GM12878 (cell line): Measurements from ENCODE around the gene VTCN1. TPM values are rescaled to one million over a fixed set of nuclear protein-coding genes. Genes with fewer than 3 reads are reported as not detected.

Experiments
- ATAC-seq: fragments of 200-7000 bp; cut with Tn5 transposase; 3 replicates; pipeline ENCODE4 v1.9.1; 2020; ENCODE audit warnings: mild to moderate bottlenecking, moderate library complexity
- BruUV-seq: library from RNA; stranded (reverse); fragments of 400-500 nt; replicated peaks from 2 replicates; lab custom pipeline; 2021; lab: Mats Ljungman, UMichigan
- CTCF ChIA-PET: fragments of 300-600 bp; sonication (Branson Sonifier 250); formaldehyde crosslinking; extraction: SDS; loops from one replicate; lab custom pipeline; 2021; ENCODE audit warnings: inconsistent platforms; lab: Yijun Ruan, JAX
- POLR2A ChIA-PET: fragments of 350-600 bp; formaldehyde crosslinking; extraction: SDS; loops from one replicate; lab custom pipeline; 2021; ENCODE audit warnings: inconsistent platforms; lab: Charles Lee
- RAD21 ChIA-PET: fragments of 300-600 bp; sonication (Branson Sonifier 250); formaldehyde crosslinking; loops from one replicate; lab custom pipeline; 2023; ENCODE audit warnings: antibody characterized with exemption; ENCODE audit not compliant: unreplicated experiment; lab: Charles Lee
- SMC1A ChIA-PET: fragments of 300-600 bp; sonication (Branson Sonifier 250); formaldehyde crosslinking; loops from one replicate; lab custom pipeline; 2023; ENCODE audit not compliant: unreplicated experiment, uncharacterized antibody; lab: Charles Lee
- DNase-seq: peaks from one replicate; pipeline ENCODE4 v3.0.0-alpha.2; 2011; ENCODE audit warnings: low read depth, low spot score
- FAIRE-seq: peaks from 3 replicates; lab custom pipeline; 2011; peaks lifted over from hg19 to GRCh38; lab: Jason Lieb, UNC
- H2AFZ ChIP-seq: 2 replicates; pipeline ENCODE4 v1.6.0; 2011; ENCODE audit warnings: low read depth, low read length, control low read depth; ENCODE audit not compliant: control insufficient read depth
- H3K27ac ChIP-seq: 2 replicates; pipeline ENCODE4 v1.5.1; 2011; ENCODE audit warnings: control low read depth; ENCODE audit not compliant: control insufficient read depth, insufficient read depth
- H3K27me3 ChIP-seq, 2 experiments: replicated peaks in 1 of 2; 2 replicates each; pipeline versions ENCODE4 v1.6.0 to v1.6.1; 2011; ENCODE audit warnings: low read length in 1 of 2; ENCODE audit not compliant: control insufficient read depth in 2 of 2, insufficient read depth in 2 of 2
- H3K36me3 ChIP-seq, 2 experiments: 2 replicates each; pipeline ENCODE4 v1.5.1; 2011; ENCODE audit warnings: low read length in 1 of 2; ENCODE audit not compliant: control insufficient read depth in 2 of 2, insufficient read depth in 2 of 2
- H3K4me1 ChIP-seq: 2 replicates; pipeline ENCODE4 v1.6.1; 2011; ENCODE audit warnings: mild to moderate bottlenecking, low read length, moderate library complexity, mixed read lengths; ENCODE audit not compliant: control insufficient read depth, insufficient read depth
- H3K4me2 ChIP-seq: 2 replicates; pipeline ENCODE4 v1.6.0; 2011; ENCODE audit warnings: control low read depth; ENCODE audit not compliant: control insufficient read depth, insufficient read depth
- H3K4me3 ChIP-seq: fragments of 200-600 bp; sonication (generic); 2 replicates; pipeline ENCODE4 v1.5.1; 2016
- H3K79me2 ChIP-seq: 2 replicates; pipeline ENCODE4 v1.6.0; 2011; ENCODE audit warnings: low read length; ENCODE audit not compliant: control insufficient read depth, insufficient read depth
- H3K9ac ChIP-seq: 2 replicates; pipeline ENCODE4 v1.8.0; 2011; ENCODE audit warnings: low read length, control low read depth, mixed read lengths; ENCODE audit not compliant: control insufficient read depth, insufficient read depth
- H3K9me3 ChIP-seq: replicated peaks from 3 replicates; pipeline ENCODE4 v1.5.1; 2011; ENCODE audit warnings: mild to moderate bottlenecking, low read length; ENCODE audit not compliant: control insufficient read depth, insufficient read depth
- H4K20me1 ChIP-seq: 2 replicates; pipeline ENCODE4 v1.6.0; 2011; ENCODE audit not compliant: control insufficient read depth, insufficient read depth
- ATF7 ChIP-seq: fragments of 450-650 bp; IDR thresholded peaks from 2 replicates; pipeline ENCODE4 v1.6.1; 2016; ENCODE audit warnings: low read depth, mild to moderate bottlenecking
- EZH2 ChIP-seq: IDR thresholded peaks from 2 replicates; pipeline ENCODE4 v1.6.1; 2012; ENCODE audit warnings: low read depth, mild to moderate bottlenecking, control low read depth, inconsistent platforms, low read length, borderline replicate concordance; ENCODE audit not compliant: control insufficient read depth
- HCFC1 ChIP-seq: fragments of 150-350 bp; IDR thresholded peaks from 2 replicates; pipeline ENCODE4 v1.6.1; 2014; ENCODE audit warnings: low read length
- KAT2A ChIP-seq: conservative IDR thresholded peaks from 2 replicates; pipeline ENCODE4 v1.6.1; 2011; ENCODE audit warnings: low read depth, low read length; ENCODE audit not compliant: control insufficient read depth
- MEF2A ChIP-seq: IDR thresholded peaks from 2 replicates; pipeline ENCODE4 v1.6.1; 2011; ENCODE audit warnings: low read depth, mild to moderate bottlenecking, low read length, moderate library complexity; ENCODE audit not compliant: insufficient read depth
- MTA2 ChIP-seq: fragments of 450-650 bp; IDR thresholded peaks from 2 replicates; pipeline ENCODE4 v1.6.1; 2016; ENCODE audit warnings: low read depth, mild to moderate bottlenecking, moderate library complexity
- POLR2AphosphoS5 ChIP-seq: IDR thresholded peaks from 2 replicates; pipeline ENCODE4 v1.6.1; 2011; ENCODE audit warnings: mild to moderate bottlenecking, low read length, inconsistent platforms
- RCOR1 ChIP-seq: conservative IDR thresholded peaks from 2 replicates; pipeline ENCODE4 v1.6.1; 2012; ENCODE audit warnings: low read depth, low read length, improper control_type of control experiment
- SIX5 ChIP-seq: IDR thresholded peaks from 2 replicates; pipeline ENCODE4 v1.6.1; 2011; ENCODE audit warnings: mild to moderate bottlenecking, low read depth, low read length, moderate library complexity; ENCODE audit not compliant: severe bottlenecking
- SREBF1 ChIP-seq: IDR thresholded peaks from 2 replicates; pipeline ENCODE4 v1.6.1; 2012; ENCODE audit warnings: mild to moderate bottlenecking, low read length
- TBL1XR1 ChIP-seq: IDR thresholded peaks from 2 replicates; pipeline ENCODE4 v1.6.1; 2012; ENCODE audit warnings: low read depth, low read length, improper control_type of control experiment
- TCF12 ChIP-seq: IDR thresholded peaks from 2 replicates; pipeline ENCODE4 v1.6.1; 2011; ENCODE audit warnings: low read depth, mild to moderate bottlenecking, low read length
- TCF3 ChIP-seq: IDR thresholded peaks from 2 replicates; pipeline ENCODE4 v1.6.1; 2012; ENCODE audit warnings: low read depth, mild to moderate bottlenecking, low read length, borderline replicate concordance; ENCODE audit not compliant: insufficient read depth
- WGBS: methylation state at CpG from one replicate; pipeline ENCODE4 v1.1.6; 2016; ENCODE audit warnings: low lambda C conversion rate; ENCODE audit not compliant: insufficient replicate concordance, insufficient coverage; ENCODE audit errors: missing lambda C conversion rate; 5-methylcytosine and 5-hydroxymethylcytosine counted together
- in situ Hi-C: fragments of 300-500 bp; cut with MboI; formaldehyde crosslinking; loops from 9 replicates; pipeline ENCODE4 v1.14.3; 2018; ENCODE audit warnings: mixed read lengths
- intact Hi-C: fragments of 100-400 bp; cut with micrococcal nuclease; formaldehyde crosslinking; loops from one replicate; pipeline ENCODE4 v1.14.2; 2022; ENCODE audit not compliant: unreplicated experiment
- polyA plus RNA-seq, 11 experiments: library from polyadenylated mRNA; depleted of rRNA in 4 of 11; unstranded in 6 of 11; stranded (reverse) in 5 of 11; fragments of >200 nt; fragmentation: Nextera tagmentation in 4 of 11; fragmentation: Illumina TruSeq in 1 of 11; extraction: Ambion mirVana in 4 of 11; extraction: Trizol in 1 of 11; gene quantifications; 1 replicate in 1 of 11; 2 replicates in 10 of 11; pipeline versions ENCODE4 v1.2.1 to v1.2.3, GENCODE V29; 2011 to 2016; ENCODE audit warnings: inconsistent platforms in 2 of 11, missing spikeins in 2 of 11, low read depth in 1 of 11
- total RNA-seq, 4 experiments: library from RNA; depleted of rRNA in 3 of 4; stranded (reverse); fragments of >200 nt in 3 of 4; fragmentation: Illumina TruSeq in 1 of 4; extraction: Trizol in 1 of 4; gene quantifications; 2 replicates each; pipeline versions ENCODE4 v1.2.1 to v1.2.3, GENCODE V29; 2013 to 2021
- TF ChIP-seq, protein P1 (sequence below): fragments of 150-350 bp; IDR thresholded peaks from 2 replicates; pipeline ENCODE4 v1.6.1; 2016; ENCODE audit warnings: low read depth, low read length
- TF ChIP-seq, protein P2 (sequence below): IDR thresholded peaks from 2 replicates; pipeline ENCODE4 v1.6.1; 2012; ENCODE audit warnings: low read depth, low read length, improper control_type of control experiment
- TF ChIP-seq, protein P3 (sequence below): IDR thresholded peaks from 2 replicates; pipeline ENCODE4 v1.6.1; 2012; ENCODE audit warnings: low read depth, low read length, improper control_type of control experiment

VTCN1 gene
- total and polyA plus RNA-seq, 10 of the 15 experiments (the other 5 are each of a cell fraction or from before 2014, with no cell fraction given) = not detected

DNA sequence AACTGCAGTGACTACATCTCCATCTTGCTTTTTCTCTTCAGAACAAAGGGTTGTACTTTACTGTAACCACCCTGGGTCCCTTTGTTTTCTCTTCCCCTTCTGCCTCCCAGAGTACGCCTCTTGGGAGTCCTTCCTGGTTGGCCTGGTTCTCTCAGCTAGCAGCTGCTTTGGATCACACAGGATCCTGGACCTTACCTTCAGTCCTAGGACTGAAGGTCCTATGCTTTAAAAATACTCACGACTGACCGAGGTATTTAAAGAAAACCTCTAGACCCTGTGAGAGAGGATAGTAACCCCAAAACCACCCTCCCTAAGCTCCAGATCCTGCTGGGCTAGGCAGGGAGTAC is 94.0 kb downstream of the VTCN1 start:
- TF ChIP-seq MTA2 = no peak
- TF ChIP-seq, protein P1, sequence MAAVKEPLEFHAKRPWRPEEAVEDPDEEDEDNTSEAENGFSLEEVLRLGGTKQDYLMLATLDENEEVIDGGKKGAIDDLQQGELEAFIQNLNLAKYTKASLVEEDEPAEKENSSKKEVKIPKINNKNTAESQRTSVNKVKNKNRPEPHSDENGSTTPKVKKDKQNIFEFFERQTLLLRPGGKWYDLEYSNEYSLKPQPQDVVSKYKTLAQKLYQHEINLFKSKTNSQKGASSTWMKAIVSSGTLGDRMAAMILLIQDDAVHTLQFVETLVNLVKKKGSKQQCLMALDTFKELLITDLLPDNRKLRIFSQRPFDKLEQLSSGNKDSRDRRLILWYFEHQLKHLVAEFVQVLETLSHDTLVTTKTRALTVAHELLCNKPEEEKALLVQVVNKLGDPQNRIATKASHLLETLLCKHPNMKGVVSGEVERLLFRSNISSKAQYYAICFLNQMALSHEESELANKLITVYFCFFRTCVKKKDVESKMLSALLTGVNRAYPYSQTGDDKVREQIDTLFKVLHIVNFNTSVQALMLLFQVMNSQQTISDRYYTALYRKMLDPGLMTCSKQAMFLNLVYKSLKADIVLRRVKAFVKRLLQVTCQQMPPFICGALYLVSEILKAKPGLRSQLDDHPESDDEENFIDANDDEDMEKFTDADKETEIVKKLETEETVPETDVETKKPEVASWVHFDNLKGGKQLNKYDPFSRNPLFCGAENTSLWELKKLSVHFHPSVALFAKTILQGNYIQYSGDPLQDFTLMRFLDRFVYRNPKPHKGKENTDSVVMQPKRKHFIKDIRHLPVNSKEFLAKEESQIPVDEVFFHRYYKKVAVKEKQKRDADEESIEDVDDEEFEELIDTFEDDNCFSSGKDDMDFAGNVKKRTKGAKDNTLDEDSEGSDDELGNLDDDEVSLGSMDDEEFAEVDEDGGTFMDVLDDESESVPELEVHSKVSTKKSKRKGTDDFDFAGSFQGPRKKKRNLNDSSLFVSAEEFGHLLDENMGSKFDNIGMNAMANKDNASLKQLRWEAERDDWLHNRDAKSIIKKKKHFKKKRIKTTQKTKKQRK = no peak
- TF ChIP-seq, protein P2, sequence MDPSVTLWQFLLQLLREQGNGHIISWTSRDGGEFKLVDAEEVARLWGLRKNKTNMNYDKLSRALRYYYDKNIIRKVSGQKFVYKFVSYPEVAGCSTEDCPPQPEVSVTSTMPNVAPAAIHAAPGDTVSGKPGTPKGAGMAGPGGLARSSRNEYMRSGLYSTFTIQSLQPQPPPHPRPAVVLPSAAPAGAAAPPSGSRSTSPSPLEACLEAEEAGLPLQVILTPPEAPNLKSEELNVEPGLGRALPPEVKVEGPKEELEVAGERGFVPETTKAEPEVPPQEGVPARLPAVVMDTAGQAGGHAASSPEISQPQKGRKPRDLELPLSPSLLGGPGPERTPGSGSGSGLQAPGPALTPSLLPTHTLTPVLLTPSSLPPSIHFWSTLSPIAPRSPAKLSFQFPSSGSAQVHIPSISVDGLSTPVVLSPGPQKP = no peak
- no peak for TF ChIP-seq TCF12
- no peak for TF ChIP-seq HCFC1
- no peak for TF ChIP-seq POLR2AphosphoS5
- no peak for TF ChIP-seq SIX5
- TF ChIP-seq MEF2A = no peak
- no peak for TF ChIP-seq TBL1XR1
- TF ChIP-seq KAT2A = no peak
- TF ChIP-seq TCF3 = no peak
- no peak for TF ChIP-seq SREBF1
- no peak for TF ChIP-seq RCOR1
- no peak for TF ChIP-seq ATF7
- TF ChIP-seq, protein P3, sequence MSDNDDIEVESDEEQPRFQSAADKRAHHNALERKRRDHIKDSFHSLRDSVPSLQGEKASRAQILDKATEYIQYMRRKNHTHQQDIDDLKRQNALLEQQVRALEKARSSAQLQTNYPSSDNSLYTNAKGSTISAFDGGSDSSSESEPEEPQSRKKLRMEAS = no peak
- no peak for TF ChIP-seq EZH2
- ChIA-PET SMC1A (no interaction called here), CTCF (interaction anchor here (1.2 to 3.6 kb wide), 2 partner anchors 11 to 12 kb away, joined by 3 to 23 read pairs; no protein-coding TSS in a partner anchor), POLR2A (no interaction called here), RAD21 (no interaction called here)
- BruUV-seq = no TSS peak
- FAIRE-seq (no peak), DNase-seq (no peak), ATAC-seq (no peak)
- Histone ChIP-seq H2AFZ (no peak overlapping the region), H3K79me2 (no peaks in the 10 kb centered on the region), H3K4me1 (no peaks in the 10 kb centered on the region), H3K4me2 (no peak overlapping the region), H4K20me1 (no peaks in the 10 kb centered on the region), H3K4me3 (no peak overlapping the region), H3K27ac (no peak overlapping the region), H3K36me3 (no peaks in the 10 kb centered on the region), H3K9me3 (no peaks in the 10 kb centered on the region), H3K9ac (no peak overlapping the region), H3K27me3 (no peaks in the 10 kb centered on the region)
- intact Hi-C loops (no loop called here), in situ Hi-C loops (no loop called here)
- 90% methylated on average over 3 of the region's 3 CpGs for WGBS
